ENCODE measurements around the gene FNDC10. TPM values are rescaled to one million over a fixed set of nuclear protein-coding genes. Genes with fewer than 3 reads are reported as not detected.

The FNDC10 gene
- total RNA-seq, 1 donor from 2014 or later, result 7.4 TPM

DNA sequence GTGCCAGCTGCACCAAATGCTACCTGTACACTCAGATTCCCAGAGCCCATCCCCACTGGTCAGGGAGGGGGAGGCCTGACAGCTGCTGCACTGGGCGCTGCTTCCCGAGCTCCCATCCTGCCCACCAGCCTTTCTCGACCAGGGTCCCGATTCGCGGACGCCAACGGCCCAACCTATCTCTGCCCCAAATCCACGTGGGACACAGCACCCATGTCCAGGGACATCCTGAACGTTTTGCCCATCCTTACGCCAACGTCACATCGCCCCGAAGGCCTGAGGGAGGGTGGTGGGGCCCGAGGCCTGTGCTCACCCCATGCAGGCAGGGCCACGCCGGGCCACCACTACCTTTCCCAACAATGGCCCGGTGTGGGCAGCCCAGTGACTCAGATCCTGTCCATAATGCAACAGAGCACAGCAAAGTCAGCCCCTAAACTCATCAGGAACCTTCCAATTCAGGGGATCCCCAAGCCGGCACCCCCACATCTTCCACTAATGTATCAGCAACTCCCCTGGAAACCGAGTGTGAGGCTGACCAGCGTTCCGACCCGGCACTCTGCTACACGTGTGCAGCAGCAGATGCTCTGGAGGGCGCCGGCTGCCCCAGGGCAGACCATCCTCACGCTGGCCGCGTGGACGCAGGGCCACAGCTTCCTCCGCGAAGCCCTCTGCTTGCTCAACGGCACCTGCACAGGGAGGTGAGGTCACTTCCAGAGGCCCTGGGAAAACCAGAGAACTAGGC is 48.2 kb downstream of the FNDC10 start:
- no peak for TF ChIP-seq CTCF (IDR thresholded peaks at IDR 0.05)
- intact Hi-C loops (cut with DNase I), result no loop called here
- ATAC-seq, result no peak

GRCh38 chr1:1550591-1551432 is 49.1 kb downstream of the FNDC10 start:
- TF ChIP-seq CTCF (IDR thresholded peaks at IDR 0.05), result peak; percentile 21
- H3K4me3 ChIP-seq, result no peak overlapping the region
- H3K4me1 ChIP-seq, result no peaks in the 10 kb centered on the region
- ATAC-seq, result no peak
- peaks cover 3% of the 10 kb centered on the region for H3K36me3 ChIP-seq
- H3K27me3 ChIP-seq, result no peaks in the 10 kb centered on the region
- no peaks in the 10 kb centered on the region for H3K9me3 ChIP-seq
- no peak for DNase-seq
- no peak overlapping the region for H3K27ac ChIP-seq
- intact Hi-C loops (cut with DNase I), result no loop called here

More for the DNA sequence above, 48.2 kb downstream of the FNDC10 start:
- no peaks in the 10 kb centered on the region for H3K4me1 ChIP-seq
- no peaks in the 10 kb centered on the region for H3K9me3 ChIP-seq
- no peaks in the 10 kb centered on the region for H3K36me3 ChIP-seq
- H3K27me3 ChIP-seq, result no peaks in the 10 kb centered on the region
- DNase-seq, result no peak
- H3K4me3 ChIP-seq, result no peak overlapping the region
- H3K27ac ChIP-seq, result no peak overlapping the region

DNA sequence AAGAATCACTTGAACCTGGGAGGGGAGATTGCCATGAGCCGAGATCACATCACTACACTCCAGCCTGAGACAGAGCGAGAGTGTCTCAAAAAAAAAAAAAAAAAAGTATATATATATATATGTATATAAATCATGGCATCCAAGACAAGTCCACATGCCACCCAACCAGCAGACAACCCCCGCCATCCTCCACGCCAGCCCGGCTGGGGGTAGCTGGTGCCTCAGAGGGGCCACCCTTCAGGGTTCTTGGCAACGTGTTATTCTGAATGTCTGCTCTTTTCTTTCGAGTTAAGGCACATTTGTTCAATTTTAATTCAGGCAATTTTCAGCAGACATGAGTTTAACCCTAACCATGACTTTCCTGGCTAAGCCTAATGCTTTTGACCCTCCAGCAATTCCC is 49.8 kb downstream of the FNDC10 start:
- ATAC-seq, result no peak

DNA sequence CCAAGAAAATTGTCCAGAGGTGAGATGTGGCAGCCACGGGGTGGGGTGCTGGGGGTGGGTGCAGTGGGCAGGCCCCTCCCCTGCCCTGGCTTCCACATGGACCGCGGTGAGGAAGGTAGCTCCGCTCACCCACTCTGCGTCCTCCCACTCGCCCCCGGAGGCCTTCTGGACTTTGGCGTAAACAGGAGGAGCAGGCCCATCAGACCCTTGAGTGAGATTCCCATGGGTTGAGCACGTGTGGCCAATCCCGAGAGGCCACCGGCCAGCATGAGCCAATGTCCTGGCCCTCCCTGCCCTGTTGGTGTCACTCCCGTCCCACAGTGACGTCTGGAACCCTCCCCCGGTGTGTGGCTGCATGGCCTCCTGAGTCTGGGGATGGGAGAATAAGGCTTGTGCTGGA is 51.3 kb downstream of the FNDC10 start:
- peak; percentile 4 for ATAC-seq
- no peak overlapping the region for H3K4me3 ChIP-seq
- no peaks in the 10 kb centered on the region for H3K9me3 ChIP-seq
- TF ChIP-seq CTCF (IDR thresholded peaks at IDR 0.05), result no peak
- no peak overlapping the region for H3K27ac ChIP-seq
- intact Hi-C loops (cut with DNase I), result no loop called here
- H3K27me3 ChIP-seq, result no peaks in the 10 kb centered on the region
- H3K4me1 ChIP-seq, result no peaks in the 10 kb centered on the region
- H3K36me3 ChIP-seq, result peaks cover 6% of the 10 kb centered on the region
- DNase-seq, result no peak

More for the DNA sequence above, 49.8 kb downstream of the FNDC10 start:
- H3K9me3 ChIP-seq, result no peaks in the 10 kb centered on the region
- H3K27me3 ChIP-seq, result no peaks in the 10 kb centered on the region
- TF ChIP-seq CTCF (IDR thresholded peaks at IDR 0.05), result no peak
- intact Hi-C loops (cut with DNase I), result no loop called here
- DNase-seq, result no peak
- no peaks in the 10 kb centered on the region for H3K4me1 ChIP-seq
- H3K36me3 ChIP-seq, result peaks cover 6% of the 10 kb centered on the region
- H3K4me3 ChIP-seq, result no peak overlapping the region
- H3K27ac ChIP-seq, result no peak overlapping the region

Other genes with a start within 250 kb of the FNDC10 start
- 66.3 TPM for gene MXRA8, start 241.6 kb downstream of the FNDC10 start, total RNA-seq
- gene AURKAIP1, start 224.9 kb downstream of the FNDC10 start, total RNA-seq, result 92.1 TPM
- gene CCNL2, start 200.8 kb downstream of the FNDC10 start, total RNA-seq, result 165 TPM
- 80.7 TPM for gene MRPL20, start 192.8 kb downstream of the FNDC10 start, total RNA-seq
- 21.5 TPM for gene ANKRD65, start 178.9 kb downstream of the FNDC10 start, total RNA-seq
- 87.4 TPM for gene VWA1, start 164.4 kb downstream of the FNDC10 start, total RNA-seq
- gene ATAD3C, start 150.4 kb downstream of the FNDC10 start, total RNA-seq, result 10.4 TPM
- 24.3 TPM for gene ATAD3B, start 128.4 kb downstream of the FNDC10 start, total RNA-seq
- gene ATAD3A, start 88.0 kb downstream of the FNDC10 start, total RNA-seq, result 21.9 TPM
- 2.9 TPM for gene TMEM240, start 59.5 kb downstream of the FNDC10 start, total RNA-seq
- gene SSU72, start 25.3 kb downstream of the FNDC10 start, total RNA-seq, result 125 TPM
- 88.7 TPM for gene MIB2, start 15.4 kb upstream of the FNDC10 start, total RNA-seq
- 40.3 TPM for gene MMP23B, start 32.0 kb upstream of the FNDC10 start, total RNA-seq
- gene CDK11B, start 58.9 kb upstream of the FNDC10 start, total RNA-seq, result 24.8 TPM
- gene SLC35E2B, start 92.7 kb upstream of the FNDC10 start, total RNA-seq, result 49.8 TPM
- gene CDK11A, start 124.2 kb upstream of the FNDC10 start, total RNA-seq, result 51.7 TPM
- 99.2 TPM for gene NADK, start 178.3 kb upstream of the FNDC10 start, total RNA-seq